Measurements from ENCODE around the gene NCBP2.

Gene NCBP2

GRCh38 chr3:196918968-196919367 lies 23.4 kb downstream of the NCBP2 start:
- TF ChIP-seq CTCF (conservative IDR thresholded peaks at IDR 0.05; ENCODE audit: low read depth, low read length): no peak
- peak; percentile 11 for DNase-seq (ENCODE audit: low read depth)
- H3K4me3 ChIP-seq (ENCODE audit: low read length): no peak overlapping the region

- no peak for TF ChIP-seq CTCF (conservative IDR thresholded peaks at IDR 0.05; ENCODE audit: low read depth, low read length)
- no peak for DNase-seq (ENCODE audit: low read depth)
- H3K4me3 ChIP-seq (ENCODE audit: low read length): no peak overlapping the region
Observed at GRCh38 chr3:196916995-196917394, 25.3 kb downstream of the NCBP2 start.

GRCh38 chr3:196916221-196916620 lies 26.1 kb downstream of the NCBP2 start:
- DNase-seq (ENCODE audit: low read depth): no peak
- H3K4me3 ChIP-seq (ENCODE audit: low read length): no peak overlapping the region
- no peak for TF ChIP-seq CTCF (conservative IDR thresholded peaks at IDR 0.05; ENCODE audit: low read depth, low read length)

- no peak for TF ChIP-seq CTCF (conservative IDR thresholded peaks at IDR 0.05; ENCODE audit: low read depth, low read length)
- H3K4me3 ChIP-seq (ENCODE audit: low read length): no peak overlapping the region
- DNase-seq (ENCODE audit: low read depth): no peak
Observed at GRCh38 chr3:196915375-196915774, 27.0 kb downstream of the NCBP2 start.

GRCh38 chr3:196914866-196915265 lies 27.5 kb downstream of the NCBP2 start:
- DNase-seq (ENCODE audit: low read depth): no peak
- no peak for TF ChIP-seq CTCF (conservative IDR thresholded peaks at IDR 0.05; ENCODE audit: low read depth, low read length)
- H3K4me3 ChIP-seq (ENCODE audit: low read length): no peak overlapping the region

GRCh38 chr3:196903740-196904139 lies 38.6 kb downstream of the NCBP2 start:
- DNase-seq (ENCODE audit: low read depth): no peak
- no peak for TF ChIP-seq CTCF (conservative IDR thresholded peaks at IDR 0.05; ENCODE audit: low read depth, low read length)
- H3K4me3 ChIP-seq (ENCODE audit: low read length): no peak overlapping the region

- no peak overlapping the region for H3K4me3 ChIP-seq (ENCODE audit: low read length)
- no peak for TF ChIP-seq CTCF (conservative IDR thresholded peaks at IDR 0.05; ENCODE audit: low read depth, low read length)
- DNase-seq (ENCODE audit: low read depth): peak; percentile 11
Observed at GRCh38 chr3:196902296-196902695, 40.0 kb downstream of the NCBP2 start.
